ENCODE measurements around the gene PSME1. TPM values are rescaled to one million over a fixed set of nuclear protein-coding genes. Genes with fewer than 3 reads are reported as not detected.

The PSME1 gene
- total and polyA plus RNA-seq, 2 experiments from 2014 or later, result 61.1 to 215 TPM

Small RNA genes within 50 kb of the gene (microRNA-seq; reads per million reads assigned to microRNA genes)
- not detected for gene MIR7703

Small RNA genes within 50 kb of the gene (small RNA-seq; reads per million reads assigned to genes)
- gene IPO4 (ENCODE audit: low replicate concordance) (0.10 reads per million), gene IRF9 (ENCODE audit: low replicate concordance) (not detected), gene RNA5SP383 (ENCODE audit: low replicate concordance) (0.80 reads per million, percentile 53 among the genes with 10 or more reads in this experiment)

Other genes with a start within 250 kb of the PSME1 start
Only the 30 nearest of the 31 such genes appear.
- gene DHRS4, start 182.4 kb upstream of the PSME1 start, total RNA-seq (2014; rRNA removed; shearing (Covaris generic)), result 15.1 and 16.6 TPM in 2 replicates
- gene DHRS4, start 182.4 kb upstream of the PSME1 start, polyA plus RNA-seq (2016; fragmentation: Nextera tagmentation; extraction: Ambion mirVana), result 16.7 and 18.4 TPM in 2 replicates
- 6.2 and 6.7 TPM in 2 replicates for gene DHRS4L2, start 147.3 kb upstream of the PSME1 start, total RNA-seq (2014; rRNA removed; shearing (Covaris generic))
- gene DHRS4L2, start 147.3 kb upstream of the PSME1 start, polyA plus RNA-seq (2016; fragmentation: Nextera tagmentation; extraction: Ambion mirVana), result 12.9 and 14.3 TPM in 2 replicates
- 9.7 and 11.8 TPM in 2 replicates for gene CARMIL3, start 84.2 kb upstream of the PSME1 start, total RNA-seq (2014; rRNA removed; shearing (Covaris generic))
- 3.7 and 3.8 TPM in 2 replicates for gene CARMIL3, start 84.2 kb upstream of the PSME1 start, polyA plus RNA-seq (2016; fragmentation: Nextera tagmentation; extraction: Ambion mirVana)
- not detected in 2 replicates for gene CPNE6, start 64.6 kb upstream of the PSME1 start, total RNA-seq (2014; rRNA removed; shearing (Covaris generic))
- gene CPNE6, start 64.6 kb upstream of the PSME1 start, polyA plus RNA-seq (2016; fragmentation: Nextera tagmentation; extraction: Ambion mirVana), result 0.16 TPM in 1 of 2 replicates, not detected in the other
- 103 and 112 TPM in 2 replicates for gene PCK2, start 41.9 kb upstream of the PSME1 start, total RNA-seq (2014; rRNA removed; shearing (Covaris generic))
- 53.5 and 57.9 TPM in 2 replicates for gene PCK2, start 41.9 kb upstream of the PSME1 start, polyA plus RNA-seq (2016; fragmentation: Nextera tagmentation; extraction: Ambion mirVana)
- 78.7 and 93.2 TPM in 2 replicates for gene DCAF11, start 21.4 kb upstream of the PSME1 start, total RNA-seq (2014; rRNA removed; shearing (Covaris generic))
- gene DCAF11, start 21.4 kb upstream of the PSME1 start, polyA plus RNA-seq (2016; fragmentation: Nextera tagmentation; extraction: Ambion mirVana), result 18.6 and 19.0 TPM in 2 replicates
- gene NRL, start 21.2 kb upstream of the PSME1 start, total RNA-seq (2014; rRNA removed; shearing (Covaris generic)), result 2.2 and 5.2 TPM in 2 replicates
- 1.4 and 1.8 TPM in 2 replicates for gene NRL, start 21.2 kb upstream of the PSME1 start, polyA plus RNA-seq (2016; fragmentation: Nextera tagmentation; extraction: Ambion mirVana)
- not detected in 2 replicates for gene FITM1, start 5.5 kb upstream of the PSME1 start, total RNA-seq (2014; rRNA removed; shearing (Covaris generic))
- gene FITM1, start 5.5 kb upstream of the PSME1 start, polyA plus RNA-seq (2016; fragmentation: Nextera tagmentation; extraction: Ambion mirVana), result 0.53 and 0.57 TPM in 2 replicates
- 20.1 and 30.0 TPM in 2 replicates for gene EMC9, start 5.4 kb downstream of the PSME1 start, total RNA-seq (2014; rRNA removed; shearing (Covaris generic))
- 64.2 and 64.9 TPM in 2 replicates for gene EMC9, start 5.4 kb downstream of the PSME1 start, polyA plus RNA-seq (2016; fragmentation: Nextera tagmentation; extraction: Ambion mirVana)
- gene PSME2, start 10.4 kb downstream of the PSME1 start, total RNA-seq (2014; rRNA removed; shearing (Covaris generic)), result 54.0 and 59.9 TPM in 2 replicates
- 246 and 259 TPM in 2 replicates for gene PSME2, start 10.4 kb downstream of the PSME1 start, polyA plus RNA-seq (2016; fragmentation: Nextera tagmentation; extraction: Ambion mirVana)
- gene RNF31, start 11.3 kb downstream of the PSME1 start, total RNA-seq (2014; rRNA removed; shearing (Covaris generic)), result 54.8 and 86.4 TPM in 2 replicates
- gene RNF31, start 11.3 kb downstream of the PSME1 start, polyA plus RNA-seq (2016; fragmentation: Nextera tagmentation; extraction: Ambion mirVana), result 84.1 and 87.4 TPM in 2 replicates
- 8.2 and 9.2 TPM in 2 replicates for gene IRF9, start 25.1 kb downstream of the PSME1 start, total RNA-seq (2014; rRNA removed; shearing (Covaris generic))
- gene IRF9, start 25.1 kb downstream of the PSME1 start, polyA plus RNA-seq (2016; fragmentation: Nextera tagmentation; extraction: Ambion mirVana), result 8.4 and 11.1 TPM in 2 replicates
- gene REC8, start 35.9 kb downstream of the PSME1 start, total RNA-seq (2014; rRNA removed; shearing (Covaris generic)), result 23.6 and 25.7 TPM in 2 replicates
- 36.8 and 38.8 TPM in 2 replicates for gene REC8, start 35.9 kb downstream of the PSME1 start, polyA plus RNA-seq (2016; fragmentation: Nextera tagmentation; extraction: Ambion mirVana)
- 84.2 and 105 TPM in 2 replicates for gene IPO4, start 52.6 kb downstream of the PSME1 start, total RNA-seq (2014; rRNA removed; shearing (Covaris generic))
- 34.2 and 34.3 TPM in 2 replicates for gene IPO4, start 52.6 kb downstream of the PSME1 start, polyA plus RNA-seq (2016; fragmentation: Nextera tagmentation; extraction: Ambion mirVana)
- gene TM9SF1, start 59.2 kb downstream of the PSME1 start, total RNA-seq (2014; rRNA removed; shearing (Covaris generic)), result 25.6 and 27.5 TPM in 2 replicates
- gene TM9SF1, start 59.2 kb downstream of the PSME1 start, polyA plus RNA-seq (2016; fragmentation: Nextera tagmentation; extraction: Ambion mirVana), result 10.7 and 12.6 TPM in 2 replicates
- 0.66 and 1.0 TPM in 2 replicates for gene TSSK4, start 69.5 kb downstream of the PSME1 start, total RNA-seq (2014; rRNA removed; shearing (Covaris generic))
- 0.70 and 0.84 TPM in 2 replicates for gene TSSK4, start 69.5 kb downstream of the PSME1 start, polyA plus RNA-seq (2016; fragmentation: Nextera tagmentation; extraction: Ambion mirVana)
- gene CHMP4A, start 77.3 kb downstream of the PSME1 start, total RNA-seq (2014; rRNA removed; shearing (Covaris generic)), result 10.6 and 19.3 TPM in 2 replicates
- gene CHMP4A, start 77.3 kb downstream of the PSME1 start, polyA plus RNA-seq (2016; fragmentation: Nextera tagmentation; extraction: Ambion mirVana), result 30.1 and 36.9 TPM in 2 replicates
- gene MDP1, start 79.9 kb downstream of the PSME1 start, total RNA-seq (2014; rRNA removed; shearing (Covaris generic)), result 9.6 and 9.8 TPM in 2 replicates
- gene MDP1, start 79.9 kb downstream of the PSME1 start, polyA plus RNA-seq (2016; fragmentation: Nextera tagmentation; extraction: Ambion mirVana), result 24.7 and 31.1 TPM in 2 replicates
- gene NEDD8, start 96.2 kb downstream of the PSME1 start, total RNA-seq (2014; rRNA removed; shearing (Covaris generic)), result 130 and 172 TPM in 2 replicates
- 401 and 418 TPM in 2 replicates for gene NEDD8, start 96.2 kb downstream of the PSME1 start, polyA plus RNA-seq (2016; fragmentation: Nextera tagmentation; extraction: Ambion mirVana)
- gene GMPR2, start 96.7 kb downstream of the PSME1 start, total RNA-seq (2014; rRNA removed; shearing (Covaris generic)), result 60.6 and 67.0 TPM in 2 replicates
- gene GMPR2, start 96.7 kb downstream of the PSME1 start, polyA plus RNA-seq (2016; fragmentation: Nextera tagmentation; extraction: Ambion mirVana), result 70.6 TPM in 2 replicates
- gene TINF2, start 106.4 kb downstream of the PSME1 start, total RNA-seq (2014; rRNA removed; shearing (Covaris generic)), result 24.6 and 36.0 TPM in 2 replicates
- gene TINF2, start 106.4 kb downstream of the PSME1 start, polyA plus RNA-seq (2016; fragmentation: Nextera tagmentation; extraction: Ambion mirVana), result 22.0 and 24.1 TPM in 2 replicates
- 0.39 and 0.63 TPM in 2 replicates for gene TGM1, start 127.0 kb downstream of the PSME1 start, total RNA-seq (2014; rRNA removed; shearing (Covaris generic))
- 0.31 and 0.42 TPM in 2 replicates for gene TGM1, start 127.0 kb downstream of the PSME1 start, polyA plus RNA-seq (2016; fragmentation: Nextera tagmentation; extraction: Ambion mirVana)
- gene RABGGTA, start 135.4 kb downstream of the PSME1 start, total RNA-seq (2014; rRNA removed; shearing (Covaris generic)), result 18.8 and 20.7 TPM in 2 replicates
- 17.6 and 25.2 TPM in 2 replicates for gene RABGGTA, start 135.4 kb downstream of the PSME1 start, polyA plus RNA-seq (2016; fragmentation: Nextera tagmentation; extraction: Ambion mirVana)
- gene DHRS1, start 163.6 kb downstream of the PSME1 start, total RNA-seq (2014; rRNA removed; shearing (Covaris generic)), result 15.4 and 22.7 TPM in 2 replicates
- gene DHRS1, start 163.6 kb downstream of the PSME1 start, polyA plus RNA-seq (2016; fragmentation: Nextera tagmentation; extraction: Ambion mirVana), result 15.0 and 15.4 TPM in 2 replicates
- 32.4 and 32.8 TPM in 2 replicates for gene NOP9, start 163.7 kb downstream of the PSME1 start, total RNA-seq (2014; rRNA removed; shearing (Covaris generic))
- 7.9 and 8.2 TPM in 2 replicates for gene NOP9, start 163.7 kb downstream of the PSME1 start, polyA plus RNA-seq (2016; fragmentation: Nextera tagmentation; extraction: Ambion mirVana)
- gene CIDEB, start 171.8 kb downstream of the PSME1 start, total RNA-seq (2014; rRNA removed; shearing (Covaris generic)), result 4.6 and 8.9 TPM in 2 replicates
- gene CIDEB, start 171.8 kb downstream of the PSME1 start, polyA plus RNA-seq (2016; fragmentation: Nextera tagmentation; extraction: Ambion mirVana), result 3.4 and 5.0 TPM in 2 replicates
- gene LTB4R2, start 173.9 kb downstream of the PSME1 start, total RNA-seq (2014; rRNA removed; shearing (Covaris generic)), result 6.4 and 12.6 TPM in 2 replicates
- gene LTB4R2, start 173.9 kb downstream of the PSME1 start, polyA plus RNA-seq (2016; fragmentation: Nextera tagmentation; extraction: Ambion mirVana), result 0.40 and 0.47 TPM in 2 replicates
- 4.7 and 7.9 TPM in 2 replicates for gene LTB4R, start 175.3 kb downstream of the PSME1 start, total RNA-seq (2014; rRNA removed; shearing (Covaris generic))
- 2.1 TPM in 2 replicates for gene LTB4R, start 175.3 kb downstream of the PSME1 start, polyA plus RNA-seq (2016; fragmentation: Nextera tagmentation; extraction: Ambion mirVana)
- 0.10 and 1.5 TPM in 2 replicates for gene ADCY4, start 198.9 kb downstream of the PSME1 start, total RNA-seq (2014; rRNA removed; shearing (Covaris generic))
- gene ADCY4, start 198.9 kb downstream of the PSME1 start, polyA plus RNA-seq (2016; fragmentation: Nextera tagmentation; extraction: Ambion mirVana), result 0.40 and 0.68 TPM in 2 replicates
- gene RIPK3, start 203.8 kb downstream of the PSME1 start, total RNA-seq (2014; rRNA removed; shearing (Covaris generic)), result 0.16 and 1.5 TPM in 2 replicates
- gene RIPK3, start 203.8 kb downstream of the PSME1 start, polyA plus RNA-seq (2016; fragmentation: Nextera tagmentation; extraction: Ambion mirVana), result 0.31 and 0.32 TPM in 2 replicates